GM19025 (cell line): ENCODE results near the gene CAV3.

Source experiments
- ATAC-seq: cut with Tn5 transposase; IDR thresholded peaks from one replicate; pipeline ENCODE4 v1.9.1; 2021; ENCODE audit warnings: mild to moderate bottlenecking, low read depth, moderate library complexity; ENCODE audit not compliant: unreplicated experiment

The CAV3 gene

GRCh38 chr3:8759038-8759707 is 25.6 kb downstream of the CAV3 start:
- ATAC-seq, result no peak

GRCh38 chr3:8760091-8760490 is 26.5 kb downstream of the CAV3 start:
- no peak for ATAC-seq

- no peak for ATAC-seq
These were observed 26.9 kb downstream of the CAV3 start for GRCh38 chr3:8760506-8760905.

- no peak for ATAC-seq
These were observed 28.3 kb downstream of the CAV3 start for GRCh38 chr3:8761866-8762265.

- ATAC-seq, result no peak
These were observed 29.2 kb downstream of the CAV3 start for GRCh38 chr3:8762607-8763377.

- ATAC-seq, result no peak
These were observed 30.9 kb downstream of the CAV3 start for GRCh38 chr3:8764528-8764927.

- no peak for ATAC-seq
These were observed 31.9 kb downstream of the CAV3 start for GRCh38 chr3:8765528-8765927.

GRCh38 chr3:8766148-8766547 is 32.5 kb downstream of the CAV3 start:
- ATAC-seq, result no peak

- ATAC-seq, result no peak
These were observed 33.7 kb downstream of the CAV3 start for GRCh38 chr3:8767256-8767666.

GRCh38 chr3:8767667-8768363 is 34.2 kb downstream of the CAV3 start:
- ATAC-seq, result peak; percentile 57

- ATAC-seq, result peak; percentile 17
These were observed 34.9 kb downstream of the CAV3 start for GRCh38 chr3:8768364-8769087.

- ATAC-seq, result peak; percentile 54
These were observed 35.7 kb downstream of the CAV3 start, which contains the start of gene OXTR for GRCh38 chr3:8769088-8769822. Gene OXTR (minus strand): TSS chr3:8769613. CDS start chr3:8768187, 1,426 bp downstream.

- ATAC-seq, result no peak
These were observed 40.4 kb downstream of the CAV3 start for GRCh38 chr3:8773941-8774542.

- no peak for ATAC-seq
These were observed 41.6 kb downstream of the CAV3 start for GRCh38 chr3:8775181-8775580.

GRCh38 chr3:8775602-8776001 is 42.0 kb downstream of the CAV3 start:
- ATAC-seq, result no peak

- ATAC-seq, result no peak
These were observed 42.8 kb downstream of the CAV3 start for GRCh38 chr3:8776406-8776805.

- ATAC-seq, result no peak
These were observed 43.8 kb downstream of the CAV3 start for GRCh38 chr3:8777201-8777977.

GRCh38 chr3:8777978-8778267 is 44.3 kb downstream of the CAV3 start:
- ATAC-seq, result no peak

- ATAC-seq, result no peak
These were observed 44.9 kb downstream of the CAV3 start for GRCh38 chr3:8778475-8778874.
